ENCODE results near the gene PAFAH1B2. TPM values are rescaled to one million over a fixed set of nuclear protein-coding genes. Genes with fewer than 3 reads are reported as not detected.
"Not testable (repeated sequence)": the region's sequence is repeated elsewhere in the genome, so short reads cannot be mapped to it uniquely, and the experiment has no call there.

PAFAH1B2 gene
- total and polyA plus RNA-seq, 2 of the 8 experiments (the other 6 are each of a cell fraction or from before 2014, with no cell fraction given): 38.2 to 161 TPM

- not testable (repeated sequence) for H3K9me3 ChIP-seq (ENCODE audit: insufficient read depth in 2 of 2, low read depth in 1 of 2, low read length in 1 of 2); H2BK120ac ChIP-seq (replicated peaks; ENCODE audit: low read depth, low read length); H4K91ac ChIP-seq (replicated peaks; ENCODE audit: insufficient read length, low read length); H4K8ac ChIP-seq (ENCODE audit: extremely low read depth, insufficient read depth, low read length); H2BK12ac ChIP-seq (ENCODE audit: low read depth, low read length); H3K27me3 ChIP-seq (replicated peaks in 1 of 4; ENCODE audit: control insufficient read depth in 3 of 4, extremely low read depth in 1 of 4, insufficient read depth in 3 of 4, low read length in 3 of 4); H3K56ac ChIP-seq (replicated peaks; ENCODE audit: insufficient read length, low read depth, low read length); H2BK20ac ChIP-seq (ENCODE audit: low read length); H2BK5ac ChIP-seq (ENCODE audit: low read depth, low read length); H3K9ac ChIP-seq (replicated peaks in 1 of 4; ENCODE audit: extremely low read depth in 1 of 4, low read depth in 3 of 4, low read length in 3 of 4); H3K23me2 ChIP-seq (ENCODE audit: low read depth, low read length); H2AFZ ChIP-seq (ENCODE audit: low read length); H3K14ac ChIP-seq (ENCODE audit: insufficient read length); H3K4ac ChIP-seq (replicated peaks; ENCODE audit: insufficient read length, low read depth, low read length); DNase-seq (ENCODE audit: low read depth in 1 of 2, low spot score in 2 of 2); H3K36me3 ChIP-seq (ENCODE audit: control insufficient read depth in 2 of 4, insufficient read depth in 4 of 4, low read length in 3 of 4); H3K18ac ChIP-seq (ENCODE audit: extremely low read depth, low read length); H2BK15ac ChIP-seq (ENCODE audit: low read length); H4K5ac ChIP-seq (ENCODE audit: insufficient read length, low read depth, low read length); H3K79me2 ChIP-seq (ENCODE audit: control insufficient read depth in 1 of 2, insufficient read depth in 2 of 2, low read length in 2 of 2); H2AK5ac ChIP-seq (ENCODE audit: low read depth, low read length); H3K4me2 ChIP-seq (ENCODE audit: insufficient read depth in 1 of 2, low read depth in 2 of 2, low read length in 2 of 2); H3K79me1 ChIP-seq (ENCODE audit: low read depth, low read length); H3K27ac ChIP-seq (ENCODE audit: low read depth, low read length); FAIRE-seq; H4K20me1 ChIP-seq (replicated peaks in 1 of 2; ENCODE audit: control insufficient read depth in 1 of 2, insufficient read depth in 2 of 2, low read length in 2 of 2); H3K4me3 ChIP-seq (ENCODE audit: extremely low read depth in 1 of 4, insufficient read depth in 2 of 4, low read depth in 3 of 4, low read length in 4 of 4); H3K4me1 ChIP-seq (replicated peaks in 1 of 4; ENCODE audit: control insufficient read depth in 3 of 4, insufficient read depth in 4 of 4, low read length in 3 of 4); H3K23ac ChIP-seq (ENCODE audit: insufficient read length)
- no CpG with 5 or more reads among the region's 15 CpGs for WGBS, 2 experiments (ENCODE audit: extremely low coverage in 1 of 2, insufficient coverage in 1 of 2, insufficient read length in 1 of 2, insufficient replicate concordance in 2 of 2, low coverage in 1 of 2, low lambda C conversion rate in 2 of 2, missing lambda C conversion rate in 1 of 2)
- ChIA-PET CTCF (ENCODE audit: partially characterized antibody) (interaction anchor here (1.1 to 1.5 kb wide), 2 partner anchors 10 to 13 kb away, joined by 3 to 7 read pairs; no protein-coding TSS in a partner anchor), POLR2A (ENCODE audit: partially characterized antibody) (interaction anchor here (1.3 kb wide), 1 partner anchor 12 kb away, joined by 4 read pairs; no protein-coding TSS in a partner anchor)
Observed at GRCh38 chr11:117137223-117138086, 6.6 kb upstream of the PAFAH1B2 start.

Data from H1 (cell line).